Thyroid gland (tissue), 4 donors: ENCODE data around the gene RYR3.

ENCODE experiments used
- CTCF ChIP-seq, 6 experiments: fragments of 200-600 bp in 3 of 6; fragments of 450-650 bp in 3 of 6; sonication (generic) in 3 of 6; IDR thresholded peaks; one replicate each; pipeline ENCODE4 v1.5.1; 2016 to 2019; ENCODE audit warnings: antibody characterized with exemption in 6 of 6, mild to moderate bottlenecking in 2 of 6, inconsistent platforms in 1 of 6, moderate library complexity in 1 of 6
- POLR2A ChIP-seq, 2 donors: fragments of 450-650 bp; IDR thresholded peaks; one replicate each; pipeline ENCODE4 v1.6.1; 2017; ENCODE audit warnings: antibody characterized with exemption in 2 of 2, mild to moderate bottlenecking in 2 of 2, moderate library complexity in 1 of 2

- TF ChIP-seq CTCF (IDR thresholded peaks at IDR 0.05) (no peak), POLR2A (IDR thresholded peaks at IDR 0.05) (no peak)
These were observed 144.2 kb downstream of the RYR3 start for GRCh38 chr15:33454996-33455395.
